Ascending aorta (tissue), 2 donors: ENCODE data around the gene LRBA. TPM values are rescaled to one million over a fixed set of nuclear protein-coding genes. Genes with fewer than 3 reads are reported as not detected.
"Not testable (repeated sequence)": the region's sequence is repeated elsewhere in the genome, so short reads cannot be mapped to it uniquely, and the experiment has no call there.

ENCODE experiments used
- DNase-seq, 2 donors: peaks; one replicate each; pipeline ENCODE4 v3.0.0-alpha.2; 2019; ENCODE audit warnings: low spot score in 2 of 2
- H3K27ac ChIP-seq, 2 donors: fragments of 200-600 bp; sonication (generic); one replicate each; pipeline ENCODE4 v1.5.1; 2016 to 2017; ENCODE audit warnings: mild to moderate bottlenecking in 1 of 2
- H3K27me3 ChIP-seq: fragments of 200-600 bp; sonication (generic); one replicate; pipeline ENCODE4 v1.5.1; 2017
- H3K36me3 ChIP-seq, 2 donors: fragments of 200-600 bp; sonication (generic); one replicate each; pipeline ENCODE4 v1.5.1; 2016
- H3K4me1 ChIP-seq, 2 donors: fragments of 200-600 bp; sonication (generic); one replicate each; pipeline ENCODE4 v1.5.1; 2016 to 2017; ENCODE audit warnings: mild to moderate bottlenecking in 1 of 2
- H3K4me3 ChIP-seq, 2 donors: fragments of 200-600 bp; sonication (generic); one replicate each; pipeline ENCODE4 v1.5.1; 2016 to 2017; ENCODE audit warnings: mild to moderate bottlenecking in 1 of 2
- H3K9me3 ChIP-seq, 2 donors: fragments of 200-600 bp; sonication (generic); one replicate each; pipeline ENCODE4 v1.5.1; 2016
- intact Hi-C: fragments of 100-400 bp; cut with DNase I; formaldehyde crosslinking; loops from one replicate; pipeline ENCODE4 v1.15.1; 2023
- total RNA-seq: library from RNA; depleted of rRNA; stranded (reverse); fragments of >200 nt; gene quantifications from one replicate; pipeline ENCODE4 v1.1.0, GENCODE V29; 2016
- TF ChIP-seq, protein P1 (sequence below), 3 experiments: fragments of 200-600 bp in 2 of 3; fragments of 450-650 bp in 1 of 3; sonication (generic) in 2 of 3; IDR thresholded peaks; one replicate each; pipeline ENCODE4 v1.5.1; 2016 to 2019; ENCODE audit warnings: antibody characterized with exemption in 3 of 3, mild to moderate bottlenecking in 1 of 3, moderate library complexity in 1 of 3

The LRBA gene
- total RNA-seq, 1 donor from 2014 or later, result 15.2 TPM

DNA sequence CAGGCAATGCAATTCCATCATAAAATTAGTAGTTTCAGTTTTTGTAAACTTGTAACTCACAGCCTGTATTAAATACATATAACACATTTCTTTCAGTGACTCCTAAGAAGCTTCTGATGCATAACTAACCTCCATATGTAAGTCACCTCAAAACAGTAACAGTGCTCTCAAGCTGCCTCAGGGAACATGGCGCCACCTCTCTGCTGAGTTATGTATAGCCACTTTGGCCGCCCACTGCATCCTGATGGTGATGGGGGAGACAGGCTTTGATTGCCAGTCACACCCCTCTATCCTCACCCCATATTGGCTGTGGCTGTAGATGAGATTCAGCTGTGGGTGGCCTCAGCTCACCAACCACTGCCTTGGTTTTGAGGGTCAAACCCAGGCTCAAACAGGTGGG lies 54.3 kb downstream of the LRBA start:
- Histone ChIP-seq H3K36me3 (no peaks in the 10 kb centered on the region), H3K9me3 (no peaks in the 10 kb centered on the region), H3K4me1 (peaks cover 0 to 6% of the 10 kb centered on the region in 2 donors), H3K4me3 (no peak overlapping the region), H3K27ac (no peak overlapping the region), H3K27me3 (no peaks in the 10 kb centered on the region)
- no peak for DNase-seq
- intact Hi-C loops, result no loop called here
- TF ChIP-seq, protein P1, sequence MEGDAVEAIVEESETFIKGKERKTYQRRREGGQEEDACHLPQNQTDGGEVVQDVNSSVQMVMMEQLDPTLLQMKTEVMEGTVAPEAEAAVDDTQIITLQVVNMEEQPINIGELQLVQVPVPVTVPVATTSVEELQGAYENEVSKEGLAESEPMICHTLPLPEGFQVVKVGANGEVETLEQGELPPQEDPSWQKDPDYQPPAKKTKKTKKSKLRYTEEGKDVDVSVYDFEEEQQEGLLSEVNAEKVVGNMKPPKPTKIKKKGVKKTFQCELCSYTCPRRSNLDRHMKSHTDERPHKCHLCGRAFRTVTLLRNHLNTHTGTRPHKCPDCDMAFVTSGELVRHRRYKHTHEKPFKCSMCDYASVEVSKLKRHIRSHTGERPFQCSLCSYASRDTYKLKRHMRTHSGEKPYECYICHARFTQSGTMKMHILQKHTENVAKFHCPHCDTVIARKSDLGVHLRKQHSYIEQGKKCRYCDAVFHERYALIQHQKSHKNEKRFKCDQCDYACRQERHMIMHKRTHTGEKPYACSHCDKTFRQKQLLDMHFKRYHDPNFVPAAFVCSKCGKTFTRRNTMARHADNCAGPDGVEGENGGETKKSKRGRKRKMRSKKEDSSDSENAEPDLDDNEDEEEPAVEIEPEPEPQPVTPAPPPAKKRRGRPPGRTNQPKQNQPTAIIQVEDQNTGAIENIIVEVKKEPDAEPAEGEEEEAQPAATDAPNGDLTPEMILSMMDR (IDR thresholded peaks at IDR 0.05), result peak in 1 of 3 experiments; percentile 20

DNA sequence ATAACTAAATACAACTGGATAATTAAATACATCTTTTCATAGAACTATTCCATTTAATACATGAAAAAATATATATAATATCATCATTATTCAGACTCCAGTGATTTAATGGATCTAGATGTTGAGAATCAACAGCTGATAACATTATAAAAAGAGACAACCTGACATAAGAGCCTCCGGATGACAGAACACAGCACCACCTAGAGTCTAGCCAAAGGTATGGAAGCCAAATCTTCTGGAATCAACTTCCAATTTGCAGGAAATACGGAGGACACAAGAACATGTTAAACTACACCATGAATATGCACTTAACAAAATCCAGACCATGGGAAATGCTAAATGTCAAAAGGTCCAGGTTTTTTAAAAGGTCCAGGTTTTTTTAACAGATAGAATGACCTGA lies 55.0 kb downstream of the LRBA start:
- Histone ChIP-seq H3K27ac (no peak overlapping the region), H3K27me3 (no peaks in the 10 kb centered on the region), H3K36me3 (no peaks in the 10 kb centered on the region), H3K9me3 (no peaks in the 10 kb centered on the region), H3K4me3 (no peak overlapping the region), H3K4me1 (peaks cover 0 to 6% of the 10 kb centered on the region in 2 donors)
- TF ChIP-seq, protein P1 (IDR thresholded peaks at IDR 0.05), result peak in 1 of 3 experiments; percentile 27
- no peak for DNase-seq
- intact Hi-C loops, result no loop called here

DNA sequence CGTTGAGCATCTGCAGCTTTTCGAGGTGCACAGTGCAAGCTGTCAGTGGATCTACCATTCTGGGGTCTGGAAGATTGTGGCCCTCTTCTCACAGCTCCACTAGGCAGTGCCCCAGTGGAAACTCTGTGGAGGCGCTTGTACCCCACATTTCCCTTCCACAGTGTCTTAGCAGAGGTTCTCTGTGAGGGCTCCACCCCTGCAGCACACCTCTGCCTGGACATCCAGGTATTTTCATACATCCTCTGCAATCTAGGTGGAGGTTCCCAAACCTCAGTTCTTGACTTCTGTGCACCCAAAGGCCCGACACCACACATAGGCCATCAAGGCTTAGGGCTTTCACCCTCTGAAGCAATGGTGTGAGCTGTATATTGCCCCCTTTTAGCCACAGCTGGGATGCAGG lies 57.1 kb downstream of the LRBA start:
- DNase-seq, H3K36me3 ChIP-seq, H3K4me3 ChIP-seq, H3K9me3 ChIP-seq, H3K27ac ChIP-seq, H3K4me1 ChIP-seq, H3K27me3 ChIP-seq, intact Hi-C loops: not testable (repeated sequence)

DNA sequence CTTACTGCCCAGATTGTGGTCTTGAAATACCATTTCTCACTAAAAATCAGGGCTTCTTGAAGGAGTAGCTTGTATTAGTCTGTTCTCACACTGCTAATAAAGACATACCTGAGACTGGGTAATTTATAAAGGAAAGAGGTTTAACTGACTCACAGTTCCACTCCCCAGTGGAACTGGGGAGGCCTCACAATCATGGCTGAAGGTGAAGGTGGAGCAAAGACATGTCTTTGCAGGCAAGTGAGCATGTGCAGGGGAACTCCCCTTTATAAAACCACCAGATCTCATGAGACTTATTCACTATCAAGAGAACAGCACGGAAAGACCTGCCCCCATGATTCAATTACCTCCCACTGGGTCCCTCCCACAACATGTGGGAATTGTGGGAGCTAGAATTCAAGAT lies 58.0 kb downstream of the LRBA start:
- H3K27ac ChIP-seq, H3K4me3 ChIP-seq, intact Hi-C loops, H3K36me3 ChIP-seq, H3K27me3 ChIP-seq, DNase-seq, H3K4me1 ChIP-seq, H3K9me3 ChIP-seq: not testable (repeated sequence)

DNA sequence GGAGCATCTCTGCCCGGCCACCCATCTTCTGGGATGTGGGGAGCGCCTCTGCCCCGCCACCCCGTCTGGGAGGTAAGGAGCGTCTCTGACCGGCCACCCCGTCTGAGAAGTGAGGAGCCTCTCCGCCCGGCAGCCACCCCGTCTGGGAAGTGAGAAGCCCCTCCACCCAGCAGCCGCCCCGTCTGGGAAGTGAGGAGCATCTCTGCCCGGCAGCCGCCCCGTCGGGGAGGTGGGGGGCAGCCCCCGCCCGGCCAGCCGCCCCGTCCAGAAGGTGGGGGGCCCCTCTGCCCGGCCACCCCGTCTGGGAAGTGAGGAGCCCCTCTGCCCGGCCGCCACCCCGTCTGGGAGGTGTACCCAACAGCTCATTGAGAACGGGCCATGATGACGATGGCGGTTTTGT lies 61.2 kb downstream of the LRBA start:
- H3K27me3 ChIP-seq, DNase-seq, H3K4me1 ChIP-seq, H3K36me3 ChIP-seq, H3K9me3 ChIP-seq, H3K4me3 ChIP-seq, intact Hi-C loops, H3K27ac ChIP-seq: not testable (repeated sequence)

DNA sequence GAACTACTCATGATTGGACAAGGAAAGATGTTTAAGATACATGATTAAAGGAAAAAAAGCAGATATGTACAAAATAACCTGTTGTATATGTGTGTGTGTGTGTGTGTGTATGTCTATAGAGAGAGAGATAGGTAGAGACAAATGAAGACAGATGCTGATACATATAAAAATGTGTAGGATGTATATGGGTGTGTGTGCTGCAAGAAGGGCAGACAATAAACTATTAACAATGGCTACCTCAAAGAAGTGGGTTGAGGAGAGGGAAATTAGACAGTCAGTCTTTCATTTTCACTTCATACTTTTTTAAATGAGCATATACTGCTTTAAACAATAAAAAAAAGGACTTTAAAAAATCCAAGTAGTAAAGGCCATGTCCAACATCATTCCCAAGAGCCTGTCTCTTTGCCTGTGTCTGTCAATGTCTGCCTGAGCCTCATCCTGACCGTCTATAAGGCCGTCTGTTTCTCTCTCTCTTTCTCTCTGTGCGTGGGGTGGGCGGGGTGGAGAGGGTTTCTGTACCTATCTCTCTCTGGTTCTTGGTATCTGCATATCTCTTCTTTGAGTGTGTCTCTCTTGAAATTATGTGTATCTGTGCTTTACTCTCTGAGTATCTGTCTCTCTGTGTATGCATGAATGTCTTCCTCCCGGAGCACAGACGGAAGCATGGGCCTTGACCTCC lies 62.8 kb downstream of the LRBA start:
- intact Hi-C loops, result no loop called here
- H3K9me3 ChIP-seq, result no peaks in the 10 kb centered on the region
- no peaks in the 10 kb centered on the region for H3K27me3 ChIP-seq
- H3K36me3 ChIP-seq, result no peaks in the 10 kb centered on the region
- TF ChIP-seq, protein P1 (IDR thresholded peaks at IDR 0.05), result no peak
- H3K27ac ChIP-seq, result no peak overlapping the region
- H3K4me1 ChIP-seq, result peaks cover 0 to 2% of the 10 kb centered on the region in 2 donors
- no peak for DNase-seq
- H3K4me3 ChIP-seq, result no peak overlapping the region

DNA sequence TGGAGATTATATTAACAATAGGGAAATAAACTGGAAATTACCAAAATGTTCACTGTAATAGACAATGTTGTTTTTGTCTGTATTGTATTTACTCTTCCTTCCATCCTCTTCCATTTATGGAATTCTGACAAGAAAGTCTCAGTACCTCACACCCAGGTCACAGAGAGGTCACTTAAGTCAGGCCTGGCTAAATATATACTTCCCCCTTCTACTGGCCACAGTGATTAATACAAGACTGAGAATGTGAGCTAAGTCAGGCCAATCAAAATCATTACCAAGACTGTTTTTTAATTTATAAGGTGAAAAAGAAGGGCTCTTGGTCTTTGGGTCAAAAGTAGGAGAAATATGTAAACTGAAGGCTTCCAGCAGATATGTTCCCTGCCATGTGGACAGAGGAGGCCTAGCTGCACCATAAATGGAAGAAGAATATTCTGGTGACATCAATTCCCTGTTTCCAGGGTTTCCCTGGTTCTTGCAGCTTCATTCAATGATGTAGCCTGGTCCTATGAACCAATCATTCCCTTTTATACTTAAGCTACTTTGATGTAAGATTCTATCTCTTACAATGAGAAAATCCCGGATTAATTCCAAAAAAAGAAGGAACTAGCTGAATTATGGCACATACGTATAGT lies 64.3 kb downstream of the LRBA start:
- Histone ChIP-seq H3K36me3 (no peaks in the 10 kb centered on the region), H3K4me3 (no peak overlapping the region)
- intact Hi-C loops, result no loop called here

More for the DNA sequence above, 64.3 kb downstream of the LRBA start:
- TF ChIP-seq, protein P1 (IDR thresholded peaks at IDR 0.05), result no peak
- Histone ChIP-seq H3K9me3 (no peaks in the 10 kb centered on the region), H3K27me3 (no peaks in the 10 kb centered on the region), H3K4me1 (peaks cover 0 to 2% of the 10 kb centered on the region in 2 donors), H3K27ac (no peak overlapping the region)
- DNase-seq, result no peak
